NCI-H187 treated with DMSO at 0.1 percent for 48 hours (cell line): ENCODE data around the gene STAP1.
A peak's percentile ranks its signal among the peaks of the same experiment; 100 is the strongest.

Source experiments
- DNase-seq: peaks from one replicate; lab custom pipeline; 2025; lab: John Stamatoyannopoulos, UW

Gene STAP1

DNA sequence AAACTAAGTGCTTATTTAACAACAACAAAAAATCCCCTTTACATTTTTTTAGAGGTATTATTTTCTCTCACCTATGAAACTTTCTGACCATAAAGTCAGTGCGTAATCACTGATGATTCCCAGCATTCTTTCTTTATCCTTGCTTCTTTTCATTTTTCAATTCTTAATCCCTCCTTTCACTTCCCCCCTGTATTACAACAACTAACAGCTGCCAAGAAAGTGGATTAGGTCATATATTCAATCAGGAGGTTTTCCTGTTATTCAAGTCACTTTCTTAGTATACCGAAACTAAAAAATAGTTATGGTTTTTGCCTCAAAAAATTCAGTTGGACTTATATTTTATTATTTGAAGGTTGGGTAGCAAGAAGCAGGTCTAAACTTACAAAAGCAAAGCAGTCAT lies 2.1 kb upstream of the STAP1 start:
- DNase-seq = no peak

DNA sequence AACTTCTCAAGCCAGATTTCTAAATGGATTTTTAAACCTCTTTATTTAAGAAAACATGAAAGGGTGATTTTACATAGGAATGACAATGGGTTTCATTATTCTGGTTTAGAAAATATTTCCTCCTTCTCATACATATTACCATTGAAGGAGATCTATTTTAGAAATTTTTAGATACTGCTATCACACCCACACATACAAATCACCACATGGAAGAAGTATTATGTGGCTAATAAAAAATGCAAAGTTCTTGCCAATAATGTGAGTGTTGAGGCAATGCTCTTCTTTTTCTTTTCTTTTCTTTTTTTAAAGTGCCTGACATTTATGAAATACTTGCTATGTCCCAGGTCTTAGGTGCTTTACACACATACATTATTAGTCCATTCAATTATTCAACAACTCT lies 6.8 kb downstream of the STAP1 start:
- no peak for DNase-seq

DNA sequence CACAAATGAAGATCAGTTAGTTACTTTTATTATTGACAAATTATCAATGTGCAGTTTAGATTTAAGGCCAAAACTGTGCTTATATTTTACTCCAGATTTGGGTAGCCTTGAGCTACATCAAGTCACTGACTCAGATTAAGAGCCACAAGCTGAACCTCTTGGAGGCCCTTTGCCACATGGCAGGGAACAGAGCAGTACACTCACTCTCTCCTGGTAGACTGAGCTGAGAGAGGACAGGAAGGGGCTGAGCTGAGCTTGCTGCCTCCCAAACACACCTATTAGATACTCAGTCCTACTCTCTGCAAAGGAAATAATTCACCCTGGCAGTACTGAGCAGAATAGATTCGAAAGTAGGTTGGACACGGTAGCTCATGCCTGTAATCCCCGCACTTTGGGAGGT lies 7.8 kb downstream of the STAP1 start:
- no peak for DNase-seq

DNA sequence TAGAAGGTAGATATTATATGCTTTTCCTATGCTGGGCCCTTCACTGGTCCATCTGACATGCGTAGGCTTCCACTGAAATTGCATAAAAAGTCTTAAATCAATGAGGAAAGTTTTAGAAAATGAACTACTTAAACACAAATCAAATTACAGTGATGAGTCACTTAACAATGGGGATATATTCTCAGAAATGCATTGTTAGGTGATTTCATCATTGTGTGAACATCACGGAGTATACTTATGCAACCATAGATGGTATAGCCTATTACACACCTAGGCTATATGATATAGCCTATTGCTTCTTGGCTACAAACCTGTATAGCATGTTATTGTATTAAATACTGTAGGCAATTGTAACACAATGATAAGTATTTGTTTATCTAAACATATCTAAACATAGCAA lies 10.3 kb downstream of the STAP1 start:
- no peak for DNase-seq

DNA sequence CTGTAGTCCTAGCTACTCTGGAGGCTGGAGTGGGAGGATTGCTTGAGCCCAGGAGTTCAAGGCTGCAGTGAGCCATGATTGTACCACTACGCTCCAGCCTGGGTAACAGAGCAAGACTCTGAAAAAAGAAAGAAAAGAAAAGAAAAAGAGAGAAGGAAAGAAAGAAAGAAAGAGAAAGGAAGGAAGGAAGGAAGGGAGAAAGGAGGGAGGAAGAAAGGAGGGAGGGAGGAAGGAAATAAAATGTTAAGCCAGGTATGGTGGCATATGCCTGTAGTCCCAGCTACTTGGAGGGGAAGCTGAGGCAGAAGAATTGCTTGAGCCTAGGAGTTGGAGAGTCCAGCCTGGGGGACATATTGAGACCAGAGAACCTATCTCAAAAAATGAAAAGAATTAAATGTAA lies 12.0 kb downstream of the STAP1 start:
- no peak for DNase-seq

GRCh38 chr4:67571975-67572374 lies 13.4 kb downstream of the STAP1 start:
- DNase-seq = no peak

- no peak for DNase-seq
These were observed 14.7 kb downstream of the STAP1 start for GRCh38 chr4:67573193-67573592.

GRCh38 chr4:67575232-67576058 lies 16.9 kb downstream of the STAP1 start:
- DNase-seq = peak; percentile 76

DNA sequence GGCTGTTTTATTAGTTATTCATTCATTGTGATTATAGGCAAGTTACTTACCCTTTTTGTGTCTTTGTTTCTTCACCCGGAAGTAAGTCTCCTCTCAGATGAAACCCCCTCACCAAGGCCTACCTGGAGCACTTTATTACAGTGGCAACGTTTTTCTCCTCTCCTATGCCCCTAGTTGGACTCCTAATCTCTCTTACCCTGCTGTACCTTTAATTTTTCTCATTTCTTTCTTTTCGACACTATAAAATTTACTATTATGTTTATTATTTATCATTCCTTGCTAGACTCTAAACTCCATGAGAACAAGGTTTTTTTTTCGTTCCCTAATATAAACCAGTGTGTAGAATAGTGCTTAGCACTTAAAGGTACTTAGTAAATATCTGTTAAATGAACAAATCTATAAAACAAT lies 17.5 kb downstream of the STAP1 start:
- no peak for DNase-seq

DNA sequence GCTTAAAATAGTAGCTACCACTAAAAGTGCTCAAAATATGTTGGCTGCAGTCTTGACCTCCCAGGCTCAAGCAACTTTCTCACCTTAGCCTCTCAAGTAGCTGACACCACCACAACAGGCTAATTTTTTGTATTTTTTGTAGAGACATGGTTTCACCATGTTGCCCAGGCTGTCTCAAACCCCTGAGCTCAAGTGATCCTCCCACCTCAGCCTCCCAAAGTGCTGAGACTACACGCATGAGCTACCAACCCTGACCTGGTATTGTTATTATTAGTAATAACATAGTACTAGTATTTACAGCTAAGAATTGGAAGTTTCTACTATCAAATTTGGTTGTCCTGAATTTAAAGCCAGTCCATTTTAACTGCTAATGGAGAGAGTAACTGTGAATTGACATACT lies 18.0 kb downstream of the STAP1 start:
- no peak for DNase-seq

DNA sequence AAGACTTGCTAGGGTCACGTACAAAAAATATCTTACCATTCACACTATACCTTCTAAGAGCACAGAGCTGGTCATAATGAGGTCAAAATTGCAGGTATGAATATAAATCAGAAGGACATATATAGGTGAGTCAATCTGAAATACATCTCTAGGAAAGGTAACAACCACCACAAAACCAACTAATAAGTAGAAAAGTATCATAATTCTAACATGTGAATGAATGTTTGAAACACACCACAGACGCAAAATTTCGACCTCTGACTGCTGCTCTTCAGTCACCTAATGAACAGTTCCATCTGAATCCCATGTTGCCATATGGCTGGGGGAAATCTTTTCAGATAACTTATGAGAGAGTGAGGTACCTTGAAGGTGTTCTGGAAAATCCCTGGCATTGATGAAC lies 22.1 kb downstream of the STAP1 start:
- DNase-seq = no peak

GRCh38 chr4:67581208-67581857 lies 22.8 kb downstream of the STAP1 start:
- DNase-seq = no peak

GRCh38 chr4:67581913-67582312 lies 23.4 kb downstream of the STAP1 start:
- DNase-seq = no peak

- no peak for DNase-seq
These were observed 26.0 kb downstream of the STAP1 start for GRCh38 chr4:67584496-67584895.

DNA sequence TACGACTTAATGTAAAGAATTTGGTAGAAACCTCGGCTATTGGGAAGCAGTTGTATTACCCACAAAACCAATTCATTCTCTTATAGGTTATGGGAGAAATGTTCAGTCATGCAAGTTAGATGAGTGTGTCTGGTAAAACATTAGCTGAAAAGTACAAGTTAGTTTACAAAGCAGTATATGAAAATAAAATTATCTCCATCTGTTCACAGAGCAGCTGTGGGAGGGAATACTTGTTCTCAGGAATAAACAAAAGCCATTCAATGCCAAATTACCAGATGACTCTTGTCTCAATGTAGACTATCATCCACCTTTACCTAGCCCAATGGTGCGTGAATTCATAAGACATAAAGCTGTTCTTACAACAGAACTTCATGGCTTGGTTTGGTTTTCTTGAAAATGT lies 28.6 kb downstream of the STAP1 start:
- DNase-seq = no peak

GRCh38 chr4:67593741-67594175 lies 35.2 kb downstream of the STAP1 start:
- no peak for DNase-seq

- no peak for DNase-seq
These were observed 44.9 kb downstream of the STAP1 start for GRCh38 chr4:67603310-67604028.

DNA sequence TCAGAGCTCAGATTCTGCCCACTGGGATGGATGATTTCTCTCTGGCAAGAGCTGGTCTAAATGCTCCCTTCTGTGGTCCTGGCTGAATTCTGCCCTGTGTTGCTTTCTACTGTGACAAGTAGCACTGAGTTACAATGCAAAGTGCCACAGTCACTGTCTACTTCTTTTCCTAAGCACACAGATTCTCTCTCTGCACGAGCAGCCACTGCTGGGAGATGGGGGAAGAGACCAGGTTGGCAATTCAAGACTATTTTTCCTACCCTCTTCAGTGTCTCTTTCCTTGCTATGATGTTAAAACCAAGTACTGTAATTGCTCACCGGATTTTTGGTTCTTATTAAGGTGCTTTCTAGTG lies 45.5 kb downstream of the STAP1 start:
- DNase-seq = no peak

- no peak for DNase-seq
These were observed 46.2 kb downstream of the STAP1 start for GRCh38 chr4:67604749-67605148.

GRCh38 chr4:67608027-67608426 lies 49.5 kb downstream of the STAP1 start:
- DNase-seq = no peak

DNA sequence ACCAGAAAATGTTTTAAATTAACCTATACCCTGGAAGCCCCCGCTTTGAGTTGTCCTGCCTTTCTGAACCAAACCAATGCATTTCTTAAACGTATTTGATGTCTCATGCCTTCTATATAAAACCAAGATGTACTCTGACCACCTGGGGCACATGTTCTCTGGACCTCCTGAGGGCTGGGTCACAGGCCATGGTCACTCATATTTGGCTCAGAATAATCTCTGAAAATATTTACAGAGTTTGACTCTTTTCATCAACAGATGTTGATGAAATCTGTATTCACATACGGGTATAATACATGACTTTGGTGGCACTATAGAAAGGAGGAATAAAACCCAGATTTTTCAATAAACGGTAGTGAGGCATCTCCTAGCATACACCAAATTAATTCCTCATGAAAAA lies 55.7 kb downstream of the STAP1 start:
- no peak for DNase-seq

DNA sequence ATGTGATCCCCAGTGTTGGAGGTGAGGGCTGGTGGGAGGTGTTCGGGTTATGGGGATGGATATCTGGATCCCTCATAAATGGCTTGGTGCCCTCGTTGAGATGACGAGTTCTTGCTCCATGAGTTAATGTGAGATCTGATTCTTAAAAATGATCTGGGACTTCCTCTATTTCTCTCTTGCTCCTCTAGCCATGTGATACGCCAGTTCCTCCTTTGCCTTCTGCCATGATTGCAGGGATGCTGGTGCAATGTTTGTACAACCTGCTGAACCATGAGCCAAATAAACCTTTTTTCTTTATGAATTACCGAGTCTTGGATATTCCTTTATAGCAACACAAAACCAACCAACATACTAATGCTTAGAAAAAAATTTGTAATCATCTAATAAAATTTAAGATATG lies 56.6 kb downstream of the STAP1 start:
- DNase-seq = no peak

DNA sequence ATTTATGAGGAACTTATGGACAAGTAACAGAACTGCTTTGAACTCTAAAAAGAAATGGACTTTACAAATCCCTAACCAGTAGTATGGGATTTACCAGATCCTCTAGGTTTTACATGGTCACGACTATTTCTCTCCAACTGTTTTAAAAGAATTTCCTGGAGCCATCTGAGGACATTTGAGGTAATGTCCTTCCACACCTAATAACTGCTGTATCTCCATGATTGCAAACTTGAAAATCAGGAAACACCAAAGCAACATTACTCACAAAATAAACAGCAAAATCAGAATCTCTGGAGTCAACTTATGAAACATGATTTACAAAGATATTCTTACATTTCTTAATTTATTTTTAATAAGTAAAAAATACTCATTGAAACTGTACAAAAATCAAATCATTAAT lies 58.0 kb downstream of the STAP1 start:
- no peak for DNase-seq
